Natural killer cell (primary cell): ENCODE measurements around the gene CPNE8. TPM values are rescaled to one million over a fixed set of nuclear protein-coding genes. Genes with fewer than 3 reads are reported as not detected.

Experiments
- ATAC-seq, 3 donors: fragments of 150-1000 bp in 2 of 3; fragments of 200-7000 bp in 1 of 3; cut with Tn5 transposase; 1 replicate in 1 of 3; 2 replicates in 2 of 3; pipeline ENCODE4 v1.10.0; 2021; ENCODE audit warnings: mild to moderate bottlenecking in 2 of 3, moderate library complexity in 2 of 3
- DNase-seq, 2 donors: peaks; one replicate each; pipeline versions ENCODE4 v3.0.0 to v3.0.0-alpha.2; 2013 to 2021; ENCODE audit warnings: mixed read lengths in 1 of 2
- H3K27ac ChIP-seq: one replicate; pipeline ENCODE4 v1.5.1; 2013; ENCODE audit warnings: mild to moderate bottlenecking, low read length
- H3K27me3 ChIP-seq: one replicate; pipeline ENCODE4 v1.6.1; 2013; ENCODE audit warnings: low read length; ENCODE audit not compliant: control insufficient read depth, insufficient read depth
- H3K36me3 ChIP-seq: one replicate; pipeline ENCODE4 v1.6.1; 2013; ENCODE audit warnings: low read length; ENCODE audit not compliant: control insufficient read depth, insufficient read depth
- H3K4me1 ChIP-seq: one replicate; pipeline ENCODE4 v1.6.1; 2013; ENCODE audit warnings: low read length; ENCODE audit not compliant: control insufficient read depth, insufficient read depth
- H3K4me3 ChIP-seq: one replicate; pipeline ENCODE4 v1.5.1; 2013; ENCODE audit warnings: low read length
- H3K9me3 ChIP-seq: one replicate; pipeline ENCODE4 v1.6.1; 2013; ENCODE audit warnings: low read length; ENCODE audit not compliant: control insufficient read depth, insufficient read depth
- H3K27ac Mint-ChIP-seq, 2 donors: one replicate each; pipeline ENCODE4 v1.8.0; 2022; ENCODE audit warnings: mild to moderate bottlenecking in 2 of 2, mixed read lengths in 2 of 2, moderate library complexity in 1 of 2
- H3K27me3 Mint-ChIP-seq, 2 donors: one replicate each; pipeline ENCODE4 v1.8.0; 2022; ENCODE audit warnings: low read depth in 2 of 2, mixed read lengths in 2 of 2
- H3K36me3 Mint-ChIP-seq: one replicate; pipeline ENCODE4 v1.8.0; 2022; ENCODE audit warnings: mixed read lengths
- H3K4me1 Mint-ChIP-seq, 2 donors: one replicate each; pipeline ENCODE4 v1.8.0; 2022; ENCODE audit warnings: mixed read lengths in 2 of 2
- H3K4me3 Mint-ChIP-seq: one replicate; pipeline ENCODE4 v1.8.0; 2022; ENCODE audit warnings: mild to moderate bottlenecking, moderate library complexity, mixed read lengths
- H3K9me3 Mint-ChIP-seq, 2 donors: one replicate each; pipeline ENCODE4 v1.8.0; 2022; ENCODE audit warnings: mixed read lengths in 2 of 2
- WGBS: methylation state at CpG from one replicate; pipeline ENCODE4 v1.1.7; 2013; ENCODE audit warnings: missing lambda C conversion rate; ENCODE audit not compliant: insufficient coverage; 5-methylcytosine and 5-hydroxymethylcytosine counted together
- intact Hi-C: fragments of 100-400 bp; cut with micrococcal nuclease; formaldehyde crosslinking; loops from one replicate; pipeline ENCODE4 v1.14.2; 2022
- total RNA-seq, 4 donors: library from RNA; stranded (reverse); fragments of 120-200 nt in 1 of 4; gene quantifications; one replicate each; pipeline versions ENCODE4 v1.2.3 to v1.2.4, GENCODE V29; 2013 to 2022
- TF ChIP-seq, protein P1 (sequence below): fragments of 200-600 bp; IDR thresholded peaks from one replicate; pipeline ENCODE4 v1.8.0; 2022; ENCODE audit warnings: antibody characterized with exemption

The CPNE8 gene
- total RNA-seq, 3 donors from 2014 or later (not counting 1 experiment from before 2014, with no cell fraction given), result 6.1 to 8.1 (median 7.9) TPM

DNA sequence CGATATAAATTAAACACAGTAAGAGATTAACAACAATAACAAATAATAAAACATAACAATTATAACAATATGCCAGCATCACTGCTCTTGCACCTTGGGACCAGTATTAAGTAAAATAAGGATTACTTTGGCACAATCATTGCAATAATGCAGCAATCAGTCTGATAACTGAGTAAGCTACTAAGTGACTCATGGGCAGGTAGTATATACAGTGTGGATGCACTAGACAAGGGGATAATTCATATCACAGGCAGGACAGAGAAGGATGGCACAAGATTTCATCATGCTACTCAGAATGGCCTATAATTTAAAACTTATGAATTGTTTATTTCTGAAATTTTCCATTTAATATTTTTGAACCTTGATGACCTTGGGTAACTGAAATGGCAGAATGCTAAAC lies 298.1 kb downstream of the CPNE8 start:
- Mint-ChIP-seq H3K9me3 (peaks cover 14 to 20% of the 10 kb centered on the region in 2 donors), H3K27ac (no peak overlapping the region), H3K36me3 (peaks cover 9% of the 10 kb centered on the region), H3K4me3 (no peak overlapping the region), H3K4me1 (no peaks in the 10 kb centered on the region), H3K27me3 (no peaks in the 10 kb centered on the region)
- no peak overlapping the region for H3K4me3 ChIP-seq
- no peaks in the 10 kb centered on the region for H3K4me1 ChIP-seq
- intact Hi-C loops, result no loop called here
- no CpG with 5 or more reads among the region's 1 CpG for WGBS
- no peaks in the 10 kb centered on the region for H3K27me3 ChIP-seq
- no peak overlapping the region for H3K27ac ChIP-seq
- TF ChIP-seq, protein P1, sequence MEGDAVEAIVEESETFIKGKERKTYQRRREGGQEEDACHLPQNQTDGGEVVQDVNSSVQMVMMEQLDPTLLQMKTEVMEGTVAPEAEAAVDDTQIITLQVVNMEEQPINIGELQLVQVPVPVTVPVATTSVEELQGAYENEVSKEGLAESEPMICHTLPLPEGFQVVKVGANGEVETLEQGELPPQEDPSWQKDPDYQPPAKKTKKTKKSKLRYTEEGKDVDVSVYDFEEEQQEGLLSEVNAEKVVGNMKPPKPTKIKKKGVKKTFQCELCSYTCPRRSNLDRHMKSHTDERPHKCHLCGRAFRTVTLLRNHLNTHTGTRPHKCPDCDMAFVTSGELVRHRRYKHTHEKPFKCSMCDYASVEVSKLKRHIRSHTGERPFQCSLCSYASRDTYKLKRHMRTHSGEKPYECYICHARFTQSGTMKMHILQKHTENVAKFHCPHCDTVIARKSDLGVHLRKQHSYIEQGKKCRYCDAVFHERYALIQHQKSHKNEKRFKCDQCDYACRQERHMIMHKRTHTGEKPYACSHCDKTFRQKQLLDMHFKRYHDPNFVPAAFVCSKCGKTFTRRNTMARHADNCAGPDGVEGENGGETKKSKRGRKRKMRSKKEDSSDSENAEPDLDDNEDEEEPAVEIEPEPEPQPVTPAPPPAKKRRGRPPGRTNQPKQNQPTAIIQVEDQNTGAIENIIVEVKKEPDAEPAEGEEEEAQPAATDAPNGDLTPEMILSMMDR, result no peak
- H3K36me3 ChIP-seq, result no peaks in the 10 kb centered on the region
- H3K9me3 ChIP-seq, result no peaks in the 10 kb centered on the region
- ATAC-seq, result no peak
- DNase-seq, result no peak
